HEK293 (cell line): ENCODE measurements around the gene CYP24A1.

Experiments
- CTCF ChIA-PET: fragments of 350-600 bp; formaldehyde crosslinking; extraction: SDS; loops from one replicate; lab custom pipeline; 2021; ENCODE audit warnings: antibody characterized with exemption; lab: Yijun Ruan, JAX
- POLR2A ChIA-PET: fragments of 300-600 bp; formaldehyde crosslinking; extraction: SDS; loops from one replicate; lab custom pipeline; 2020; ENCODE audit warnings: antibody characterized with exemption, inconsistent platforms; lab: Yijun Ruan, JAX
- H3K27ac ChIP-seq: fragments of 200-500 bp; sonication (Bioruptor generic); 2 replicates; pipeline ENCODE4 v1.5.1; 2014; ENCODE audit warnings: low read depth, low read length, control low read depth, inconsistent platforms; ENCODE audit errors: extremely low read depth
- H3K36me3 ChIP-seq, 2 experiments: fragments of 200-500 bp in 1 of 2; sonication (Bioruptor generic) in 1 of 2; 1 replicate in 1 of 2; 2 replicates in 1 of 2; pipeline ENCODE4 v1.5.1; 2014 to 2017; ENCODE audit warnings: inconsistent platforms in 2 of 2, low read length in 2 of 2; ENCODE audit not compliant: control insufficient read depth in 2 of 2, insufficient read depth in 1 of 2
- H3K4me1 ChIP-seq: fragments of 200-500 bp; sonication (Bioruptor generic); 2 replicates; pipeline ENCODE4 v1.5.1; 2014; ENCODE audit warnings: mild to moderate bottlenecking, low read length, inconsistent platforms; ENCODE audit not compliant: control insufficient read depth, insufficient read depth
- H3K4me3 ChIP-seq: 2 replicates; pipeline ENCODE4 v1.5.1; 2011; ENCODE audit warnings: low read depth, mild to moderate bottlenecking, control low read depth, low read length, moderate library complexity
- H3K9me3 ChIP-seq: fragments of 200-500 bp; sonication (Bioruptor generic); 2 replicates; pipeline ENCODE4 v1.5.1; 2014; ENCODE audit warnings: low read depth, low read length, inconsistent platforms; ENCODE audit not compliant: control insufficient read depth, insufficient read depth
- CTCF ChIP-seq: fragments of 450-650 bp; formaldehyde crosslinking; IDR thresholded peaks from 2 replicates; pipeline ENCODE4 v1.5.1; 2016; ENCODE audit warnings: missing biosample characterization, missing genetic modification characterization
- FEZF1 ChIP-seq: fragments of 450-650 bp; formaldehyde crosslinking; IDR thresholded peaks from 2 replicates; pipeline ENCODE4 v1.5.1; 2016; ENCODE audit warnings: missing biosample characterization, missing genetic modification characterization
- GFI1B ChIP-seq: fragments of 450-650 bp; formaldehyde crosslinking; IDR thresholded peaks from 2 replicates; pipeline ENCODE4 v1.5.1; 2016; ENCODE audit warnings: missing biosample characterization, missing genetic modification characterization
- GLI4 ChIP-seq: fragments of 450-650 bp; formaldehyde crosslinking; IDR thresholded peaks from 2 replicates; pipeline ENCODE4 v1.5.1; 2016; ENCODE audit warnings: missing biosample characterization, missing genetic modification characterization
- KLF16 ChIP-seq: fragments of 450-650 bp; formaldehyde crosslinking; IDR thresholded peaks from 2 replicates; pipeline ENCODE4 v1.5.1; 2017; ENCODE audit warnings: missing biosample characterization, missing genetic modification characterization
- MEIS1 ChIP-seq: sonication (generic); formaldehyde crosslinking; IDR thresholded peaks from 2 replicates; pipeline ENCODE4 v1.8.1; 2022; ENCODE audit warnings: missing genetic modification reagents, mild to moderate bottlenecking, borderline replicate concordance
- PBX3 ChIP-seq: sonication (generic); formaldehyde crosslinking; IDR thresholded peaks from 2 replicates; pipeline ENCODE4 v1.8.1; 2022; ENCODE audit warnings: mild to moderate bottlenecking, moderate library complexity, missing genetic modification reagents
- PRDM1 ChIP-seq: fragments of 450-650 bp; formaldehyde crosslinking; IDR thresholded peaks from 2 replicates; pipeline ENCODE4; 2016; ENCODE audit warnings: missing biosample characterization, missing genetic modification characterization
- TSHZ1 ChIP-seq: fragments of 450-650 bp; formaldehyde crosslinking; IDR thresholded peaks from 2 replicates; pipeline ENCODE4 v1.5.1; 2016; ENCODE audit warnings: missing biosample characterization, missing genetic modification characterization, borderline replicate concordance
- ZBTB21 ChIP-seq: fragments of 450-650 bp; formaldehyde crosslinking; IDR thresholded peaks from 2 replicates; pipeline ENCODE4 v1.5.1; 2017; ENCODE audit warnings: missing biosample characterization, missing genetic modification characterization
- ZBTB7A ChIP-seq: fragments of 450-650 bp; formaldehyde crosslinking; IDR thresholded peaks from 2 replicates; pipeline ENCODE4 v1.5.1; 2016; ENCODE audit warnings: low read depth, missing biosample characterization, missing genetic modification characterization
- ZBTB8A ChIP-seq: fragments of 450-650 bp; formaldehyde crosslinking; IDR thresholded peaks from 2 replicates; pipeline ENCODE4 v1.5.1; 2016; ENCODE audit warnings: missing biosample characterization, missing genetic modification characterization
- ZNF155 ChIP-seq: fragments of 450-650 bp; formaldehyde crosslinking; IDR thresholded peaks from 2 replicates; pipeline ENCODE4 v1.5.1; 2016; ENCODE audit warnings: missing biosample characterization, missing genetic modification characterization
- ZNF266 ChIP-seq: fragments of 450-650 bp; formaldehyde crosslinking; IDR thresholded peaks from 2 replicates; pipeline ENCODE4 v1.5.1; 2016; ENCODE audit warnings: missing biosample characterization, missing genetic modification characterization, low read depth
- ZNF280D ChIP-seq: fragments of 450-650 bp; formaldehyde crosslinking; IDR thresholded peaks from 2 replicates; pipeline ENCODE4 v1.5.1; 2016; ENCODE audit warnings: missing biosample characterization, missing genetic modification characterization
- ZNF302 ChIP-seq: fragments of 450-650 bp; formaldehyde crosslinking; IDR thresholded peaks from 2 replicates; pipeline ENCODE4 v1.5.1; 2016; ENCODE audit warnings: missing biosample characterization, missing genetic modification characterization, low read depth
- ZNF423 ChIP-seq: fragments of 450-650 bp; formaldehyde crosslinking; IDR thresholded peaks from 2 replicates; pipeline ENCODE4 v1.5.1; 2016; ENCODE audit warnings: missing biosample characterization, missing genetic modification characterization
- ZNF580 ChIP-seq: fragments of 450-650 bp; formaldehyde crosslinking; IDR thresholded peaks from 2 replicates; pipeline ENCODE4 v1.5.1; 2016; ENCODE audit warnings: missing biosample characterization, missing genetic modification characterization
- ZNF624 ChIP-seq: fragments of 450-650 bp; formaldehyde crosslinking; IDR thresholded peaks from 2 replicates; pipeline ENCODE4 v1.5.1; 2017; ENCODE audit warnings: missing biosample characterization, missing genetic modification characterization
- ZNF664 ChIP-seq: fragments of 450-650 bp; formaldehyde crosslinking; IDR thresholded peaks from 2 replicates; pipeline ENCODE4 v1.5.1; 2016; ENCODE audit warnings: missing biosample characterization, missing genetic modification characterization
- ZNF707 ChIP-seq: fragments of 450-650 bp; formaldehyde crosslinking; IDR thresholded peaks from 2 replicates; pipeline ENCODE4 v1.5.1; 2016; ENCODE audit warnings: missing biosample characterization, missing genetic modification characterization
- ZNF768 ChIP-seq: fragments of 450-650 bp; formaldehyde crosslinking; IDR thresholded peaks from 2 replicates; pipeline ENCODE4 v1.5.1; 2018; ENCODE audit warnings: missing biosample characterization, mild to moderate bottlenecking, missing genetic modification characterization
- TF ChIP-seq, protein P1 (sequence below): fragments of 450-650 bp; formaldehyde crosslinking; IDR thresholded peaks from 2 replicates; pipeline ENCODE4 v1.5.1; 2016; ENCODE audit warnings: missing biosample characterization, missing genetic modification characterization

The CYP24A1 gene

DNA sequence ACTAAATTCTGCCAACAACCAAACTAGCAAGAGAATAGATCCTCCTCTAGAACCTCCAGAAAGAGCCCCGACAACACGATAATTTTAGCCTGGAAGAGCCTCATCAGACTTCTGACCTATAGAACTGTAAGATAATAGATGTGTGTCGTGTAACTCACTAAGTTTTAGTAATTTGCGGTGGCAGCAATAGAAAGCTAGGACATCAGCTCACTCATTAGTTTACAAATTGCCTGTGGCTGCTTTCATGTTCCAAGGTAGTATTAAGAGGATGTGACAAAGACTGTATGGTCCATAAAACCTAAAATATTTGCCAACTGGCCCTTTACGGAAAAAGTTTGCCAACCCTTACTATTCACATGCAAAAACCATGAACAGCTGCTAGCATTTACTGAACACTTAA is 17.3 kb downstream of the CYP24A1 start:
- TF ChIP-seq ZNF155 (no peak), ZNF664 (tag by site-specific recombination) (no peak), ZNF302 (tag by site-specific recombination) (no peak), ZBTB7A (tag by site-specific recombination) (no peak), PRDM1 (tag by site-specific recombination) (no peak), MEIS1 (no peak), ZNF280D (tag by site-specific recombination) (no peak), GLI4 (tag by site-specific recombination) (no peak), KLF16 (no peak), TSHZ1 (tag by site-specific recombination) (no peak)
- TF ChIP-seq, protein P1, sequence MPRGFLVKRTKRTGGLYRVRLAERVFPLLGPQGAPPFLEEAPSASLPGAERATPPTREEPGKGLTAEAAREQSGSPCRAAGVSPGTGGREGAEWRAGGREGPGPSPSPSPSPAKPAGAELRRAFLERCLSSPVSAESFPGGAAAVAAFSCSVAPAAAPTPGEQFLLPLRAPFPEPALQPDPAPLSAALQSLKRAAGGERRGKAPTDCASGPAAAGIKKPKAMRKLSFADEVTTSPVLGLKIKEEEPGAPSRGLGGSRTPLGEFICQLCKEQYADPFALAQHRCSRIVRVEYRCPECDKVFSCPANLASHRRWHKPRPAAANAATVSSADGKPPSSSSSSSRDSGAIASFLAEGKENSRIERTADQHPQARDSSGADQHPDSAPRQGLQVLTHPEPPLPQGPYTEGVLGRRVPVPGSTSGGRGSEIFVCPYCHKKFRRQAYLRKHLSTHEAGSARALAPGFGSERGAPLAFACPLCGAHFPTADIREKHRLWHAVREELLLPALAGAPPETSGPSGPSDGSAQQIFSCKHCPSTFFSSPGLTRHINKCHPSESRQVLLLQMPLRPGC: no peak
- ChIA-PET CTCF (no interaction called here), POLR2A (no interaction called here)
- H3K36me3 ChIP-seq: no peaks in the 10 kb centered on the region
- H3K4me3 ChIP-seq: no peak overlapping the region
- no peak overlapping the region for H3K27ac ChIP-seq
- no peaks in the 10 kb centered on the region for H3K4me1 ChIP-seq
- no peaks in the 10 kb centered on the region for H3K9me3 ChIP-seq

- POLR2A ChIA-PET: no interaction called here
- Histone ChIP-seq H3K4me3 (no peak overlapping the region), H3K9me3 (no peaks in the 10 kb centered on the region), H3K36me3 (no peaks in the 10 kb centered on the region), H3K4me1 (no peaks in the 10 kb centered on the region), H3K27ac (no peak overlapping the region)
- CTCF ChIA-PET: interaction anchor here (1.1 kb wide), 1 partner anchor 14 kb away, joined by 4 read pairs; no protein-coding TSS in a partner anchor
- no peak for TF ChIP-seq ZBTB21
- TF ChIP-seq GFI1B (tag by site-specific recombination): no peak
- TF ChIP-seq ZBTB8A: no peak
- TF ChIP-seq ZNF624: no peak
- no peak for TF ChIP-seq ZNF580
- no peak for TF ChIP-seq FEZF1 (tag by site-specific recombination)
- no peak for TF ChIP-seq ZNF768
- no peak for TF ChIP-seq ZNF266
- TF ChIP-seq CTCF (tag by site-specific recombination): no peak
- no peak for TF ChIP-seq PBX3 (CRISPR knock-in tag)
- TF ChIP-seq ZNF423: no peak
- TF ChIP-seq ZNF707 (tag by site-specific recombination): no peak
Observed at GRCh38 chr20:54155736-54156317, 18.0 kb downstream of the CYP24A1 start.
